Measurements from ENCODE around the gene COX4I1. TPM values are rescaled to one million over a fixed set of nuclear protein-coding genes. Genes with fewer than 3 reads are reported as not detected.

COX4I1 gene
- total RNA-seq, 1 experiment from 2014 or later: 429 TPM

DNA sequence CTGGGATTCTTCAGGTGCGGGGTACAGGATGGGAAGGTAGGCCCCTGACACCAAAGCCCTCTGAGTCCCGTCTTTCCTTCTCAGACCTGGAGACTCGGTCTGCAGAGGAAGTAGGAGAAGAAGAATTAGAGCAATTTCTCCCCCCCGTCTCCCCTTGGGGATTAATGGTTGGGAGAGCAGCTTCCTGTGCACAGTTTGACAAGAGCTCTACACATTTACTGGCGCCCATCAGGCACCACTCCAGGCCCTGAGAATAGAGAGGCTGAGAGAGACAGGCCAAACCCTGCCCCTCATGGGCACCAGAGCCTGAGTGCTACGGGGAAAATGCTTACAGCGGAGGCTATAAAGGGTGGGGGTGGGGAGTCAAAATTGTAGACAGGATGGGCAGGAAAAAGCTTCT, 45.1 kb upstream of the COX4I1 start:
- TF ChIP-seq, protein P1, sequence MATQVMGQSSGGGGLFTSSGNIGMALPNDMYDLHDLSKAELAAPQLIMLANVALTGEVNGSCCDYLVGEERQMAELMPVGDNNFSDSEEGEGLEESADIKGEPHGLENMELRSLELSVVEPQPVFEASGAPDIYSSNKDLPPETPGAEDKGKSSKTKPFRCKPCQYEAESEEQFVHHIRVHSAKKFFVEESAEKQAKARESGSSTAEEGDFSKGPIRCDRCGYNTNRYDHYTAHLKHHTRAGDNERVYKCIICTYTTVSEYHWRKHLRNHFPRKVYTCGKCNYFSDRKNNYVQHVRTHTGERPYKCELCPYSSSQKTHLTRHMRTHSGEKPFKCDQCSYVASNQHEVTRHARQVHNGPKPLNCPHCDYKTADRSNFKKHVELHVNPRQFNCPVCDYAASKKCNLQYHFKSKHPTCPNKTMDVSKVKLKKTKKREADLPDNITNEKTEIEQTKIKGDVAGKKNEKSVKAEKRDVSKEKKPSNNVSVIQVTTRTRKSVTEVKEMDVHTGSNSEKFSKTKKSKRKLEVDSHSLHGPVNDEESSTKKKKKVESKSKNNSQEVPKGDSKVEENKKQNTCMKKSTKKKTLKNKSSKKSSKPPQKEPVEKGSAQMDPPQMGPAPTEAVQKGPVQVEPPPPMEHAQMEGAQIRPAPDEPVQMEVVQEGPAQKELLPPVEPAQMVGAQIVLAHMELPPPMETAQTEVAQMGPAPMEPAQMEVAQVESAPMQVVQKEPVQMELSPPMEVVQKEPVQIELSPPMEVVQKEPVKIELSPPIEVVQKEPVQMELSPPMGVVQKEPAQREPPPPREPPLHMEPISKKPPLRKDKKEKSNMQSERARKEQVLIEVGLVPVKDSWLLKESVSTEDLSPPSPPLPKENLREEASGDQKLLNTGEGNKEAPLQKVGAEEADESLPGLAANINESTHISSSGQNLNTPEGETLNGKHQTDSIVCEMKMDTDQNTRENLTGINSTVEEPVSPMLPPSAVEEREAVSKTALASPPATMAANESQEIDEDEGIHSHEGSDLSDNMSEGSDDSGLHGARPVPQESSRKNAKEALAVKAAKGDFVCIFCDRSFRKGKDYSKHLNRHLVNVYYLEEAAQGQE (IDR thresholded peaks at IDR 0.05; ENCODE audit: insufficient read depth in 1 of 2, low read depth in 2 of 2, low read length in 1 of 2): no peak
- TF ChIP-seq POLR2AphosphoS5 (IDR thresholded peaks at IDR 0.05; ENCODE audit: low read depth, low read length) (no peak), SIN3A (IDR thresholded peaks at IDR 0.05; ENCODE audit: borderline replicate concordance, insufficient read depth, low read depth, low read length) (no peak), TCF7L2 (IDR thresholded peaks at IDR 0.05; ENCODE audit: low read depth, low read length) (no peak)
- TF ChIP-seq, protein P2, sequence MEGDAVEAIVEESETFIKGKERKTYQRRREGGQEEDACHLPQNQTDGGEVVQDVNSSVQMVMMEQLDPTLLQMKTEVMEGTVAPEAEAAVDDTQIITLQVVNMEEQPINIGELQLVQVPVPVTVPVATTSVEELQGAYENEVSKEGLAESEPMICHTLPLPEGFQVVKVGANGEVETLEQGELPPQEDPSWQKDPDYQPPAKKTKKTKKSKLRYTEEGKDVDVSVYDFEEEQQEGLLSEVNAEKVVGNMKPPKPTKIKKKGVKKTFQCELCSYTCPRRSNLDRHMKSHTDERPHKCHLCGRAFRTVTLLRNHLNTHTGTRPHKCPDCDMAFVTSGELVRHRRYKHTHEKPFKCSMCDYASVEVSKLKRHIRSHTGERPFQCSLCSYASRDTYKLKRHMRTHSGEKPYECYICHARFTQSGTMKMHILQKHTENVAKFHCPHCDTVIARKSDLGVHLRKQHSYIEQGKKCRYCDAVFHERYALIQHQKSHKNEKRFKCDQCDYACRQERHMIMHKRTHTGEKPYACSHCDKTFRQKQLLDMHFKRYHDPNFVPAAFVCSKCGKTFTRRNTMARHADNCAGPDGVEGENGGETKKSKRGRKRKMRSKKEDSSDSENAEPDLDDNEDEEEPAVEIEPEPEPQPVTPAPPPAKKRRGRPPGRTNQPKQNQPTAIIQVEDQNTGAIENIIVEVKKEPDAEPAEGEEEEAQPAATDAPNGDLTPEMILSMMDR (IDR thresholded peaks at IDR 0.05): no peak
- Histone ChIP-seq H3K9me3 (ENCODE audit: control insufficient read depth, insufficient read depth, low read depth, low read length) (no peaks in the 10 kb centered on the region), H3K36me3 (ENCODE audit: control insufficient read depth, insufficient read depth, low read length) (peaks cover 2% of the 10 kb centered on the region; the same call in 1 of the 2 replicates), H3K4me3 (ENCODE audit: low read depth in 2 of 2, low read length in 2 of 2) (no peak overlapping the region), H3K4me1 (ENCODE audit: control insufficient read depth, insufficient read depth, low read length) (peaks cover 3% of the 10 kb centered on the region; the same call in 1 of the 2 replicates), H3K27me3 (ENCODE audit: control insufficient read depth, insufficient read depth, low read length) (no peaks in the 10 kb centered on the region), H3K27ac (ENCODE audit: low read length) (no peak overlapping the region)
- intact Hi-C loops (cut with micrococcal nuclease; ENCODE audit: unreplicated experiment) (no loop called here), in situ Hi-C loops (cut with HindIII; ENCODE audit: low pct_unique_long_range_greater_than_20kb, low sequenced_read_pairs) (no loop called here)
- ChIA-PET CTCF (no interaction called here), POLR2A (no interaction called here)
- no peak for DNase-seq (ENCODE audit: low read depth, low spot score)
- no peak for ATAC-seq
- no TSS peak for BruUV-seq (replicated peaks)

DNA sequence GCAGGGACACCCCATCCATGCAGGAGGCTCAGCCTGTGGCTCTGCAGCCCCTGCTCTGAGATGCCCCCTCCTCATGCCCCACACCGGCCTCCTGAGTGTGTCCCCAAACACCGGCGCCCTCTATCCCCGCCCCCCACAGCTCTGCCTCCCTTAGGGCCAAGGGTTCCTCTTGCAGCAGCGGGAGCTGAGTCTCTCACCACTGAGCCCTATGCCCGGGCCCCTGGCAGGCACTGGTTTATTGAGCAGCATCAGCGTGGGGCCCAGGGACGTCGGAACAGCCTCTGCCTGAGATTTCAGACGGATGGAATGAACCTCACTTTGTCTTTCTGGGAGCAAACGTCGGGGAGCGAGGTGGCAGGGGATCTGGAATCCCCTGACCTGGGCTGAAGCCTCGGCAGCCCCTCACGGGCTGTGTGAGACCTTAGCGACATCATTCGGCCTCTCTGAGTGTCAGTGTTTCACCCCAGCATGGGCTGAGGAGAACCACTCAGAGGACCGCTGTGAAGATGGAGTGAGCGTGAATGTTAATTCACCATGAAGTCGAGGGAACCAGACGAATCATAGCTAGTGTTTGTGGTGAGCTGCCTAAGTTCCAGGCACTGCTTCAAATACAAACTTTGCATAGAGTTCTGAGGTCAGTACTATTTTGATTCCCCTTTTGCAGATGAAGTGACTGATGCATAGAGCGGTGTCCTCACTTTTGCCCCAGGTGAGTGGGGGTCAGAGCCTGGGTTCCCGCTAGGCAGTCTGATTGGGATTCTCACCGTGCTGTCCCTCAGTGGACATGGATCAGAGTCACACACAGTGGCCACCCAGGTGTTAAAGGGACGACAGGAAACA, 43.3 kb upstream of the COX4I1 start:
- Histone ChIP-seq H3K4me3 (ENCODE audit: low read depth in 2 of 2, low read length in 2 of 2) (no peak overlapping the region), H3K27me3 (ENCODE audit: control insufficient read depth, insufficient read depth, low read length) (no peaks in the 10 kb centered on the region), H3K9me3 (ENCODE audit: control insufficient read depth, insufficient read depth, low read depth, low read length) (no peaks in the 10 kb centered on the region), H3K27ac (ENCODE audit: low read length) (no peak overlapping the region), H3K36me3 (ENCODE audit: control insufficient read depth, insufficient read depth, low read length) (no peaks in the 10 kb centered on the region), H3K4me1 (ENCODE audit: control insufficient read depth, insufficient read depth, low read length) (peaks cover 3% of the 10 kb centered on the region; the same call in 1 of the 2 replicates)
- ChIA-PET POLR2A (no interaction called here), CTCF (interaction anchor here (0.6 kb wide), 1 partner anchor 253 kb away, joined by 3 read pairs; no protein-coding TSS in a partner anchor)
- in situ Hi-C loops (cut with HindIII; ENCODE audit: low pct_unique_long_range_greater_than_20kb, low sequenced_read_pairs): no loop called here
- intact Hi-C loops (cut with micrococcal nuclease; ENCODE audit: unreplicated experiment): no loop called here
- ATAC-seq: no peak
- no peak for DNase-seq (ENCODE audit: low read depth, low spot score)
- BruUV-seq (replicated peaks): no TSS peak
- TF ChIP-seq SIN3A (IDR thresholded peaks at IDR 0.05; ENCODE audit: borderline replicate concordance, insufficient read depth, low read depth, low read length) (no peak), TCF7L2 (IDR thresholded peaks at IDR 0.05; ENCODE audit: low read depth, low read length) (no peak), POLR2AphosphoS5 (IDR thresholded peaks at IDR 0.05; ENCODE audit: low read depth, low read length) (no peak)
- TF ChIP-seq, protein P2 (IDR thresholded peaks at IDR 0.05): no peak
- TF ChIP-seq, protein P1 (IDR thresholded peaks at IDR 0.05; ENCODE audit: insufficient read depth in 1 of 2, low read depth in 2 of 2, low read length in 1 of 2): no peak
